HEK293 (cell line): ENCODE measurements around the gene CTXN2.
A peak's percentile ranks its signal among the peaks of the same experiment; 100 is the strongest.

Source experiments
- CTCF ChIA-PET: fragments of 350-600 bp; formaldehyde crosslinking; extraction: SDS; loops from one replicate; lab custom pipeline; 2021; ENCODE audit warnings: antibody characterized with exemption; lab: Yijun Ruan, JAX
- POLR2A ChIA-PET: fragments of 300-600 bp; formaldehyde crosslinking; extraction: SDS; loops from one replicate; lab custom pipeline; 2020; ENCODE audit warnings: antibody characterized with exemption, inconsistent platforms; lab: Yijun Ruan, JAX
- H3K27ac ChIP-seq: fragments of 200-500 bp; sonication (Bioruptor generic); 2 replicates; pipeline ENCODE4 v1.5.1; 2014; ENCODE audit warnings: low read depth, low read length, control low read depth, inconsistent platforms; ENCODE audit errors: extremely low read depth
- H3K36me3 ChIP-seq, 2 experiments: fragments of 200-500 bp in 1 of 2; sonication (Bioruptor generic) in 1 of 2; 1 replicate in 1 of 2; 2 replicates in 1 of 2; pipeline ENCODE4 v1.5.1; 2014 to 2017; ENCODE audit warnings: inconsistent platforms in 2 of 2, low read length in 2 of 2; ENCODE audit not compliant: control insufficient read depth in 2 of 2, insufficient read depth in 1 of 2
- H3K4me1 ChIP-seq: fragments of 200-500 bp; sonication (Bioruptor generic); 2 replicates; pipeline ENCODE4 v1.5.1; 2014; ENCODE audit warnings: mild to moderate bottlenecking, low read length, inconsistent platforms; ENCODE audit not compliant: control insufficient read depth, insufficient read depth
- H3K4me3 ChIP-seq: 2 replicates; pipeline ENCODE4 v1.5.1; 2011; ENCODE audit warnings: low read depth, mild to moderate bottlenecking, control low read depth, low read length, moderate library complexity
- H3K9me3 ChIP-seq: fragments of 200-500 bp; sonication (Bioruptor generic); 2 replicates; pipeline ENCODE4 v1.5.1; 2014; ENCODE audit warnings: low read depth, low read length, inconsistent platforms; ENCODE audit not compliant: control insufficient read depth, insufficient read depth
- KLF8 ChIP-seq: fragments of 450-650 bp; formaldehyde crosslinking; IDR thresholded peaks from 2 replicates; pipeline ENCODE4 v1.5.1; 2016; ENCODE audit warnings: missing biosample characterization, missing genetic modification characterization
- OVOL3 ChIP-seq: fragments of 450-650 bp; formaldehyde crosslinking; IDR thresholded peaks from 2 replicates; pipeline ENCODE4 v1.5.1; 2016; ENCODE audit warnings: missing biosample characterization, missing genetic modification characterization
- SP7 ChIP-seq: fragments of 450-650 bp; formaldehyde crosslinking; IDR thresholded peaks from 2 replicates; pipeline ENCODE4 v1.5.1; 2016; ENCODE audit warnings: missing biosample characterization, missing genetic modification characterization
- ZNF133 ChIP-seq: fragments of 450-650 bp; formaldehyde crosslinking; IDR thresholded peaks from 2 replicates; pipeline ENCODE4 v1.5.1; 2016; ENCODE audit warnings: missing biosample characterization, missing genetic modification characterization
- ZNF140 ChIP-seq: fragments of 450-650 bp; formaldehyde crosslinking; IDR thresholded peaks from 2 replicates; pipeline ENCODE4 v1.5.1; 2016; ENCODE audit warnings: missing biosample characterization, missing genetic modification characterization
- ZNF23 ChIP-seq: fragments of 450-650 bp; formaldehyde crosslinking; IDR thresholded peaks from 2 replicates; pipeline ENCODE4 v1.5.1; 2016; ENCODE audit warnings: missing biosample characterization, missing genetic modification characterization, borderline replicate concordance
- ZNF324 ChIP-seq: fragments of 450-650 bp; formaldehyde crosslinking; IDR thresholded peaks from 2 replicates; pipeline ENCODE4 v1.5.1; 2016; ENCODE audit warnings: missing biosample characterization, missing genetic modification characterization
- ZNF354C ChIP-seq: fragments of 450-650 bp; formaldehyde crosslinking; IDR thresholded peaks from 2 replicates; pipeline ENCODE4 v1.5.1; 2016; ENCODE audit warnings: missing biosample characterization, missing genetic modification characterization, low read depth, borderline replicate concordance
- ZNF501 ChIP-seq: fragments of 450-650 bp; formaldehyde crosslinking; IDR thresholded peaks from 2 replicates; pipeline ENCODE4 v1.5.1; 2016; ENCODE audit warnings: missing biosample characterization, missing genetic modification characterization
- ZNF610 ChIP-seq: fragments of 450-650 bp; formaldehyde crosslinking; IDR thresholded peaks from 2 replicates; pipeline ENCODE4 v1.5.1; 2016; ENCODE audit warnings: missing biosample characterization, missing genetic modification characterization, borderline replicate concordance
- ZNF623 ChIP-seq: fragments of 450-650 bp; formaldehyde crosslinking; IDR thresholded peaks from 2 replicates; pipeline ENCODE4 v1.5.1; 2016; ENCODE audit warnings: missing biosample characterization, missing genetic modification characterization
- TF ChIP-seq, protein P1 (sequence below): fragments of 450-650 bp; formaldehyde crosslinking; IDR thresholded peaks from 2 replicates; pipeline ENCODE4 v1.5.1; 2016; ENCODE audit warnings: missing biosample characterization, missing genetic modification characterization
- TF ChIP-seq, protein P2 (sequence below): fragments of 450-650 bp; formaldehyde crosslinking; IDR thresholded peaks from 2 replicates; pipeline ENCODE4 v1.5.1; 2016; ENCODE audit warnings: missing biosample characterization, missing genetic modification characterization
- TF ChIP-seq, protein P3 (sequence below): fragments of 450-650 bp; formaldehyde crosslinking; IDR thresholded peaks from 2 replicates; pipeline ENCODE4 v1.5.1; 2016; ENCODE audit warnings: missing biosample characterization, missing genetic modification characterization
- TF ChIP-seq, protein P4 (sequence below): fragments of 450-650 bp; formaldehyde crosslinking; IDR thresholded peaks from 2 replicates; pipeline ENCODE4 v1.5.1; 2016; ENCODE audit warnings: missing biosample characterization, missing genetic modification characterization

Gene CTXN2

DNA sequence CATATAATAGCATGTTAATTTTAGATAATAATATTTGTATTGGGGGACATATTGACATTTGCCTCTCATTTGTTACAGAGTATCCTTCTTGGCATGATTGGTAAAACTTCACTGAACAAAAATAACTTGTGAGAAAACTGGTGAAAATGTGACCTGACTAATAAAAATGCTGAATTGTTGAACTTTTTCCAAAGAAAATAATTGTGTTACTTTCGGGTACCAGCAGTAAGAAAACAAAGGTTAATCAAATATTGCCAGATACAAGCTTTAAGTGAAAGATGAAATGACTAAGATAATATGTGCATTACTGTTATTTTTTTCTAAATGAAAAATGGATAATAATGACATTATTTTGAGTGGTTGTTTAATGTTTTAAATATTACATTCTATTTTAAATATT lies 29.8 kb downstream of the CTXN2 start (continued):
- TF ChIP-seq, protein P1, sequence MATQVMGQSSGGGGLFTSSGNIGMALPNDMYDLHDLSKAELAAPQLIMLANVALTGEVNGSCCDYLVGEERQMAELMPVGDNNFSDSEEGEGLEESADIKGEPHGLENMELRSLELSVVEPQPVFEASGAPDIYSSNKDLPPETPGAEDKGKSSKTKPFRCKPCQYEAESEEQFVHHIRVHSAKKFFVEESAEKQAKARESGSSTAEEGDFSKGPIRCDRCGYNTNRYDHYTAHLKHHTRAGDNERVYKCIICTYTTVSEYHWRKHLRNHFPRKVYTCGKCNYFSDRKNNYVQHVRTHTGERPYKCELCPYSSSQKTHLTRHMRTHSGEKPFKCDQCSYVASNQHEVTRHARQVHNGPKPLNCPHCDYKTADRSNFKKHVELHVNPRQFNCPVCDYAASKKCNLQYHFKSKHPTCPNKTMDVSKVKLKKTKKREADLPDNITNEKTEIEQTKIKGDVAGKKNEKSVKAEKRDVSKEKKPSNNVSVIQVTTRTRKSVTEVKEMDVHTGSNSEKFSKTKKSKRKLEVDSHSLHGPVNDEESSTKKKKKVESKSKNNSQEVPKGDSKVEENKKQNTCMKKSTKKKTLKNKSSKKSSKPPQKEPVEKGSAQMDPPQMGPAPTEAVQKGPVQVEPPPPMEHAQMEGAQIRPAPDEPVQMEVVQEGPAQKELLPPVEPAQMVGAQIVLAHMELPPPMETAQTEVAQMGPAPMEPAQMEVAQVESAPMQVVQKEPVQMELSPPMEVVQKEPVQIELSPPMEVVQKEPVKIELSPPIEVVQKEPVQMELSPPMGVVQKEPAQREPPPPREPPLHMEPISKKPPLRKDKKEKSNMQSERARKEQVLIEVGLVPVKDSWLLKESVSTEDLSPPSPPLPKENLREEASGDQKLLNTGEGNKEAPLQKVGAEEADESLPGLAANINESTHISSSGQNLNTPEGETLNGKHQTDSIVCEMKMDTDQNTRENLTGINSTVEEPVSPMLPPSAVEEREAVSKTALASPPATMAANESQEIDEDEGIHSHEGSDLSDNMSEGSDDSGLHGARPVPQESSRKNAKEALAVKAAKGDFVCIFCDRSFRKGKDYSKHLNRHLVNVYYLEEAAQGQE (tag by site-specific recombination) = no peak
- TF ChIP-seq, all 188 proteins: peak for 0

DNA sequence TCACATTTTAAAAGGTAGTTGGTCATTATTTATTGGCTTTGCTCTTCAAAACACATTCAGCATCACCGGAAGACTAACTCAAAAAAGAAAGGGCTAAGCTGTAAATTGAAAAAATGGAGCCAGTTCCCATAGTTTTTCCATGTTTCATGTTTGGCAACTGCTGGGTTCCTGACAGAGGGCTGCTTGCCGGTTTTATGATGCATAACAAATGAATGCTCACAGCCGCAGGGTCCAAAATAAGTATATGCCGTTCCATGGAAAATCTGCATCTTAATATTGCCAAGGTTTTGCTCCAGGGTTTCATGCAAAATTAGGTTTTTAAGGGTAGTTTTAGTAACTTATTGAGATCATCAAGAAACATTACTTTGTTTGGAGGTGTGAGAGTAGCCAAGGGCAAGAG lies 30.4 kb downstream of the CTXN2 start:
- POLR2A ChIA-PET = no interaction called here
- H3K4me1 ChIP-seq = no peaks in the 10 kb centered on the region
- TF ChIP-seq ZNF133 (tag by site-specific recombination) (peak; percentile 23; the same call in 1 of the 2 replicates), ZNF610 (tag by site-specific recombination) (no peak), KLF8 (tag by site-specific recombination) (no peak), SP7 (tag by site-specific recombination) (no peak)
- TF ChIP-seq, protein P2, sequence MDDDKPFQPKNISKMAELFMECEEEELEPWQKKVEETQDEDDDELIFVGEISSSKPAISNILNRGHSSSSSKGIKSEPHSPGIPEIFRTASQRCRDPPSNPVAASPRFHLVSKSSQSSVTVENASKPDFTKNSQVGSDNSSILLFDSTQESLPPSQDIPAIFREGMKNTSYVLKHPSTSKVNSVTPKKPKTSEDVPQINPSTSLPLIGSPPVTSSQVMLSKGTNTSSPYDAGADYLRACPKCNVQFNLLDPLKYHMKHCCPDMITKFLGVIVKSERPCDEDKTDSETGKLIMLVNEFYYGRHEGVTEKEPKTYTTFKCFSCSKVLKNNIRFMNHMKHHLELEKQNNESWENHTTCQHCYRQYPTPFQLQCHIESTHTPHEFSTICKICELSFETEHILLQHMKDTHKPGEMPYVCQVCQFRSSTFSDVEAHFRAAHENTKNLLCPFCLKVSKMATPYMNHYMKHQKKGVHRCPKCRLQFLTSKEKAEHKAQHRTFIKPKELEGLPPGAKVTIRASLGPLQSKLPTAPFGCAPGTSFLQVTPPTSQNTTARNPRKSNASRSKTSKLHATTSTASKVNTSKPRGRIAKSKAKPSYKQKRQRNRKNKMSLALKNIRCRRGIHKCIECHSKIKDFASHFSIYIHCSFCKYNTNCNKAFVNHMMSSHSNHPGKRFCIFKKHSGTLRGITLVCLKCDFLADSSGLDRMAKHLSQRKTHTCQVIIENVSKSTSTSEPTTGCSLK (tag by site-specific recombination) = no peak
- TF ChIP-seq, all 188 proteins: peak for 1
- Histone ChIP-seq H3K9me3 (no peaks in the 10 kb centered on the region), H3K36me3 (no peaks in the 10 kb centered on the region), H3K4me3 (no peak overlapping the region), H3K27ac (no peak overlapping the region)
- CTCF ChIA-PET = no interaction called here

DNA sequence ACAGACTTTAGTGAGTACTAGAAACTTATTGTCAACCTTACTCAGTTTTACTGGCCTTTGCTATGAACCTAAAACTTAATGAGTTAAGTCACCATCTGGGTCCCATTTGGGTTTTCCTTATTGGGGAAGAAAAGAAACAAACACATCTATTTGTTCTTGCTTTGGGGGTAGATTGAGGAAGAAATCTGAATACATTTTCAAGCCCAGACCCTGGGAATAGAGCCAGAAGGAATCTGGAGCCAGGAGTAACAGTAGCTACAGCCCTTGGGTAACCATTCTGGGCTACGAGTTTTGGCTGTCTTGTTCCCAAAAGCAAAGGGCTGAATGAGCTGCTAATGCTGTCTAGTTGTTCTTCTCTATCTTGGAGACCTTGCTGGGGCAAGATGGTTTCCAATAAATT lies 31.2 kb downstream of the CTXN2 start:
- H3K27ac ChIP-seq = no peak overlapping the region
- no peak overlapping the region for H3K4me3 ChIP-seq
- TF ChIP-seq ZNF501 (tag by site-specific recombination) = no peak
- no peak for TF ChIP-seq ZNF324
- no peak for TF ChIP-seq OVOL3 (tag by site-specific recombination)
- TF ChIP-seq ZNF140 (tag by site-specific recombination) = no peak
- TF ChIP-seq, protein P3, sequence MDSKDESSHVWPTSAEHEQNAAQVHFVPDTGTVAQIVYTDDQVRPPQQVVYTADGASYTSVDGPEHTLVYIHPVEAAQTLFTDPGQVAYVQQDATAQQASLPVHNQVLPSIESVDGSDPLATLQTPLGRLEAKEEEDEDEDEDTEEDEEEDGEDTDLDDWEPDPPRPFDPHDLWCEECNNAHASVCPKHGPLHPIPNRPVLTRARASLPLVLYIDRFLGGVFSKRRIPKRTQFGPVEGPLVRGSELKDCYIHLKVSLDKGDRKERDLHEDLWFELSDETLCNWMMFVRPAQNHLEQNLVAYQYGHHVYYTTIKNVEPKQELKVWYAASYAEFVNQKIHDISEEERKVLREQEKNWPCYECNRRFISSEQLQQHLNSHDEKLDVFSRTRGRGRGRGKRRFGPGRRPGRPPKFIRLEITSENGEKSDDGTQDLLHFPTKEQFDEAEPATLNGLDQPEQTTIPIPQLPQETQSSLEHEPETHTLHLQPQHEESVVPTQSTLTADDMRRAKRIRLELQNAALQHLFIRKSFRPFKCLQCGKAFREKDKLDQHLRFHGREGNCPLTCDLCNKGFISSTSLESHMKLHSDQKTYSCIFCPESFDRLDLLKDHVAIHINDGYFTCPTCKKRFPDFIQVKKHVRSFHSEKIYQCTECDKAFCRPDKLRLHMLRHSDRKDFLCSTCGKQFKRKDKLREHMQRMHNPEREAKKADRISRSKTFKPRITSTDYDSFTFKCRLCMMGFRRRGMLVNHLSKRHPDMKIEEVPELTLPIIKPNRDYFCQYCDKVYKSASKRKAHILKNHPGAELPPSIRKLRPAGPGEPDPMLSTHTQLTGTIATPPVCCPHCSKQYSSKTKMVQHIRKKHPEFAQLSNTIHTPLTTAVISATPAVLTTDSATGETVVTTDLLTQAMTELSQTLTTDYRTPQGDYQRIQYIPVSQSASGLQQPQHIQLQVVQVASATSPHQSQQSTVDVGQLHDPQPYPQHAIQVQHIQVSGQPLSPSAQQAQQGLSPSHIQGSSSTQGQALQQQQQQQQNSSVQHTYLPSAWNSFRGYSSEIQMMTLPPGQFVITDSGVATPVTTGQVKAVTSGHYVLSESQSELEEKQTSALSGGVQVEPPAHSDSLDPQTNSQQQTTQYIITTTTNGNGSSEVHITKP (tag by site-specific recombination) = no peak
- TF ChIP-seq, protein P4, sequence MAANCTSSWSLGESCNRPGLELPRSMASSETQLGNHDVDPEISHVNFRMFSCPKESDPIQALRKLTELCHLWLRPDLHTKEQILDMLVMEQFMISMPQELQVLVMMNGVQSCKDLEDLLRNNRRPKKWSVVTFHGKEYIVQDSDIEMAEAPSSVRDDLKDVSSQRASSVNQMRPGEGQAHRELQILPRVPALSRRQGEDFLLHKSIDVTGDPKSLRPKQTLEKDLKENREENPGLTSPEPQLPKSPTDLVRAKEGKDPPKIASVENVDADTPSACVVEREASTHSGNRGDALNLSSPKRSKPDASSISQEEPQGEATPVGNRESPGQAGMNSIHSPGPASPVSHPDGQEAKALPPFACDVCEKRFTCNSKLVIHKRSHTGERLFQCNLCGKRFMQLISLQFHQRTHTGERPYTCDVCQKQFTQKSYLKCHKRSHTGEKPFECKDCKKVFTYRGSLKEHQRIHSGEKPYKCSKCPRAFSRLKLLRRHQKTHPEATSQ (tag by site-specific recombination) = no peak
- no peak for TF ChIP-seq ZNF23 (tag by site-specific recombination)
- TF ChIP-seq ZNF623 = no peak
- TF ChIP-seq ZNF354C = no peak
- ChIA-PET POLR2A (no interaction called here), CTCF (no interaction called here)
- no peaks in the 10 kb centered on the region for H3K36me3 ChIP-seq
- no peaks in the 10 kb centered on the region for H3K9me3 ChIP-seq
- H3K4me1 ChIP-seq = no peaks in the 10 kb centered on the region
